ENCODE data around the gene LRRC42.

Gene LRRC42

DNA sequence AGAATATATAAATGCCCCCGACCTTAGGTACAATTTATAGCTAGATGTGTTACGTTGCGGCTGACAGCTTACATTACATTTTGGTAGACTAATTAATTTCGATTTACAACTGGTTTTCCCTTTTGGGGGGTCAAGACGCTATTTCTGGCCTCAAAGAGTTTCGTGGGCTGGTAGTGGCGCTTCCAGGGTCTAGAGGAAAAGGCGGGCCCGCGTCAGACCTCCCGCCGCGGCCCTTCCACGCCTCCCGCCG lies 1.0 kb upstream of the LRRC42 start:
- Histone ChIP-seq H3K9me3 (ENCODE audit: insufficient read depth, low read length) (no peaks in the 10 kb centered on the region), H3K79me2 (ENCODE audit: low read length) (peaks cover 29% of the 10 kb centered on the region), H3K4me1 (ENCODE audit: low read length) (peaks cover 18% of the 10 kb centered on the region), H3K4me2 (ENCODE audit: low read length) (peak overlapping the region; percentile 99), H3K27me3 (ENCODE audit: low read depth, low read length) (no peaks in the 10 kb centered on the region), H2AFZ (ENCODE audit: low read depth, low read length) (peak overlapping the region; percentile 56; the same call in 1 of the 2 replicates), H3K36me3 (replicated peaks; ENCODE audit: low read depth, low read length) (no peaks in the 10 kb centered on the region), H3K27ac (ENCODE audit: low read length) (peak overlapping the region; percentile 55), H3K4me3 (ENCODE audit: low read length) (peak overlapping the region; percentile 86), H4K20me1 (ENCODE audit: insufficient read depth, low read length) (no peaks in the 10 kb centered on the region), H3K9ac (ENCODE audit: low read length) (peak overlapping the region; percentile 90)
- TF ChIP-seq EZH2phosphoT487 (IDR thresholded peaks at IDR 0.05; ENCODE audit: low read depth), result no peak
- TF ChIP-seq, protein P1, sequence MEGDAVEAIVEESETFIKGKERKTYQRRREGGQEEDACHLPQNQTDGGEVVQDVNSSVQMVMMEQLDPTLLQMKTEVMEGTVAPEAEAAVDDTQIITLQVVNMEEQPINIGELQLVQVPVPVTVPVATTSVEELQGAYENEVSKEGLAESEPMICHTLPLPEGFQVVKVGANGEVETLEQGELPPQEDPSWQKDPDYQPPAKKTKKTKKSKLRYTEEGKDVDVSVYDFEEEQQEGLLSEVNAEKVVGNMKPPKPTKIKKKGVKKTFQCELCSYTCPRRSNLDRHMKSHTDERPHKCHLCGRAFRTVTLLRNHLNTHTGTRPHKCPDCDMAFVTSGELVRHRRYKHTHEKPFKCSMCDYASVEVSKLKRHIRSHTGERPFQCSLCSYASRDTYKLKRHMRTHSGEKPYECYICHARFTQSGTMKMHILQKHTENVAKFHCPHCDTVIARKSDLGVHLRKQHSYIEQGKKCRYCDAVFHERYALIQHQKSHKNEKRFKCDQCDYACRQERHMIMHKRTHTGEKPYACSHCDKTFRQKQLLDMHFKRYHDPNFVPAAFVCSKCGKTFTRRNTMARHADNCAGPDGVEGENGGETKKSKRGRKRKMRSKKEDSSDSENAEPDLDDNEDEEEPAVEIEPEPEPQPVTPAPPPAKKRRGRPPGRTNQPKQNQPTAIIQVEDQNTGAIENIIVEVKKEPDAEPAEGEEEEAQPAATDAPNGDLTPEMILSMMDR (IDR thresholded peaks at IDR 0.05; ENCODE audit: low read depth, low read length), result no peak

DNA sequence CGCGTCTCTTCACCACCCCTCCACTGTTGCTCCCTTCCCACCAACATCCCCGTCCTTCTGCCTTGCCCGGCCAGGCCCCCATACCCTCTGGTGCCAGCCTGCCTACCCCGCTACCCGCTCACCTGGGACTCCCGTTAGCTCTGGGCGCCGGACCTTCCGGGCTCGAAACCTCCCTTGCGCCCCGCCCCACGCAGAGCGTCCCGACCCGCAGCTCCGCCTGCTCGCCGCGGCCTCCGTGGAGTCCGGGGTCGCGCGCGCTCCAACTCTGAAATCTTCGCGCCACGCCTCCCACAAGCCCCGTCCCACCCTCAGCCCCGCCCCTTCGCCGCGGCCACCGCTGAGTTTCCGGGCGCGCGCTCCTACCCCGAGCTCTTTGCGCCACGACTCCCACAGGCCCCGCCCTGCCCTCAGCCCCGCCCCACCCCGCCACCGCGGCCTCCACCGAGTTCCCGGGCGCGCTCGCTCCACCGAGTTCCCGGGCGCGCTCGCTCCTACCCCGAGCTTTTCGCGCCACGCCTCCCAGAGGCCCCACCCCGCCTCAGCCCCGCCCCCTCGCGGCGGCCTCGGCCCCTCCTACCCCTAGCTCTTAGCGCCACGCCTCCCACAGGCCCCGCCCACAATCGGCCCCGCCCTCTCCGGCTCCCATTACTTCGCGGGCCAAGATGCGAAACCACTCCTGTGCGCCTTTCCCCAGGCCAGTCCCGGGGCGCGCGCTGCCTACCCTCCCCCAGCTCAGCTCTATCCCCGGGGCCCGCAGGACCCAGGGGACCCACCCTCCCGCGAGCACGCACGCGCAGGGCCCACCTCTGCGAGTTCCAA lies 508 bp upstream of the LRRC42 start, which contains the start of gene IFT25:
Gene IFT25, minus strand, starts transcription at position 267 of the 819 bp plus-strand sequence. CDS start 5,617 bp downstream, outside the sequence.
- TF ChIP-seq, protein P1 (IDR thresholded peaks at IDR 0.05; ENCODE audit: low read depth, low read length), result no peak
- no peak for TF ChIP-seq EZH2phosphoT487 (IDR thresholded peaks at IDR 0.05; ENCODE audit: low read depth)
- Histone ChIP-seq H3K9ac (ENCODE audit: low read length) (peak within 1 kb of the TSS; percentile 90), H3K36me3 (replicated peaks; ENCODE audit: low read depth, low read length) (no peaks in the 10 kb centered on the region), H4K20me1 (ENCODE audit: insufficient read depth, low read length) (no peaks in the 10 kb centered on the region), H3K4me1 (ENCODE audit: low read length) (peaks cover 18% of the 10 kb centered on the region), H3K4me2 (ENCODE audit: low read length) (peak within 1 kb of the TSS; percentile 99), H3K4me3 (ENCODE audit: low read length) (peak within 1 kb of the TSS; percentile 86), H3K27me3 (ENCODE audit: low read depth, low read length) (no peaks in the 10 kb centered on the region), H3K79me2 (ENCODE audit: low read length) (peaks cover 29% of the 10 kb centered on the region), H3K9me3 (ENCODE audit: insufficient read depth, low read length) (no peaks in the 10 kb centered on the region), H2AFZ (ENCODE audit: low read depth, low read length) (peak within 1 kb of the TSS; percentile 56; the same call in 1 of the 2 replicates), H3K27ac (ENCODE audit: low read length) (peak within 1 kb of the TSS; percentile 60)

DNA sequence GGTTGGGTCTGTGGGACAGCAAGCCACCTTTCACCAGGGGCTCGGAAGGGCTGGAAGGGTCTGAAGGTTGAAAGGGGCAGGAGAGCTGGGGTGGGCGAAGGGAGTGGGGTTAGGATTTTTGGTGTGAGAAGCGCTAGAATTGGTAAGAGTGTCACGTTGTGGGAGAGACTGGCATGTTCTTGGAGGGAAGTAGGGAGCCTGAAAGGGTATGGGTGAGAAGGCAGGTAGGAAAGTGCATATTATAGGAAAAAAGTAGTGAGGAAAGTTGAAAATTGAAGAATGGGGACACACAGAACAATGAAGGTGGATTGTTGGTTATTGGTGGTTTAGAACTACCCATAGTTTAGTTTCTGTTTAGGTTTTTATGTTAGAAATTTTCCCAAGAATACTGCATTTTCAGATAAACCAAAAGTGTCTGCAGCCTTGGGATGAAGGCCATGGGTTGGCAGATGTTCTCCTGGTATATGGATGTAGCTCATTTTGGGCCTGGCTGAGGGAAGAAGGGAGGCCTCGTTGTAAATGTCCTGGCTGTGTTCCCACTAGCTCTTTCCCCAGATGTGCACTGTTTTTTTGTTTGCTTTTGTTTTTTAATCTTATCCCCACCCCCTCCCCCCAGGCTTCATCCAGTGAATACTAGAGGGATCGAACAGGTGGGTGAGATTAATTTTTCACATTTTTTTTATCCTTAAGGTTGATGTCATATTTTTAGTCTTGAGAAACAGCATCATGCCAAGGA lies 1.2 kb downstream of the LRRC42 start:
- H4K20me1 ChIP-seq (ENCODE audit: insufficient read depth, low read length), result no peaks in the 10 kb centered on the region
- peaks cover 18% of the 10 kb centered on the region for H3K4me1 ChIP-seq (ENCODE audit: low read length)
- H3K36me3 ChIP-seq (replicated peaks; ENCODE audit: low read depth, low read length), result no peaks in the 10 kb centered on the region
- peak overlapping the region; percentile 91 for H3K4me2 ChIP-seq (ENCODE audit: low read length)
- TF ChIP-seq, protein P1 (IDR thresholded peaks at IDR 0.05; ENCODE audit: low read depth, low read length), result no peak
- TF ChIP-seq EZH2phosphoT487 (IDR thresholded peaks at IDR 0.05; ENCODE audit: low read depth), result no peak
- H3K79me2 ChIP-seq (ENCODE audit: low read length), result peaks cover 29% of the 10 kb centered on the region
- H3K27me3 ChIP-seq (ENCODE audit: low read depth, low read length), result no peaks in the 10 kb centered on the region
- H3K4me3 ChIP-seq (ENCODE audit: low read length), result peak overlapping the region; percentile 86
- peak overlapping the region; percentile 73 for H3K9ac ChIP-seq (ENCODE audit: low read length)
- no peaks in the 10 kb centered on the region for H3K9me3 ChIP-seq (ENCODE audit: insufficient read depth, low read length)
- H3K27ac ChIP-seq (ENCODE audit: low read length), result no peak overlapping the region
- H2AFZ ChIP-seq (ENCODE audit: low read depth, low read length), result no peak overlapping the region

DNA sequence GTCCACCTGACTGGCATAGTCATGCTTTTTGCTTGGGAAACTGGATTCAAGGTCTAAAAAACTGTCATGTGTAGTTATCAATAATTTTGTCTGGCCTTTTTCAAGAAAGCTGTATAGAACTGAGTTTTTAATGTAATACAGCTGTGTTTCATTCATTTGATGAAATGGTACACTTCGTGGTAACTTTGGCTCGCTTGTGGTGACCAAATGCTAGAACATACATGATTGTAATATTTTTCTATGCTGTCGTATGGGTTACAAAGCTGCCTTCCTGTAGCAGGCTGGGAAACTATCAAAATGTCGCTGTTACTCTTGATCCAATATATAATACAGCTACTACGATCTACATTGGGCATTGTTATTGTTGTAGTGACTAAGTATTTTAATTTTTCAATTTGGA lies 2.1 kb downstream of the LRRC42 start:
- H3K4me1 ChIP-seq (ENCODE audit: low read length), result peaks cover 18% of the 10 kb centered on the region
- peaks cover 3% of the 10 kb centered on the region for H3K36me3 ChIP-seq (replicated peaks; ENCODE audit: low read depth, low read length)
- no peak overlapping the region for H3K4me3 ChIP-seq (ENCODE audit: low read length)
- H3K9ac ChIP-seq (ENCODE audit: low read length), result no peak overlapping the region
- peaks cover 23% of the 10 kb centered on the region for H3K79me2 ChIP-seq (ENCODE audit: low read length)
- no peak overlapping the region for H3K27ac ChIP-seq (ENCODE audit: low read length)
- H2AFZ ChIP-seq (ENCODE audit: low read depth, low read length), result no peak overlapping the region
- H4K20me1 ChIP-seq (ENCODE audit: insufficient read depth, low read length), result no peaks in the 10 kb centered on the region
- H3K4me2 ChIP-seq (ENCODE audit: low read length), result no peak overlapping the region
- TF ChIP-seq, protein P1 (IDR thresholded peaks at IDR 0.05; ENCODE audit: low read depth, low read length), result no peak
- no peak for TF ChIP-seq EZH2phosphoT487 (IDR thresholded peaks at IDR 0.05; ENCODE audit: low read depth)
- H3K9me3 ChIP-seq (ENCODE audit: insufficient read depth, low read length), result no peaks in the 10 kb centered on the region
- H3K27me3 ChIP-seq (ENCODE audit: low read depth, low read length), result no peaks in the 10 kb centered on the region
